ENCODE measurements around the gene ANKRA2. TPM values are rescaled to one million over a fixed set of nuclear protein-coding genes. Genes with fewer than 3 reads are reported as not detected.

The ANKRA2 gene, protein sequence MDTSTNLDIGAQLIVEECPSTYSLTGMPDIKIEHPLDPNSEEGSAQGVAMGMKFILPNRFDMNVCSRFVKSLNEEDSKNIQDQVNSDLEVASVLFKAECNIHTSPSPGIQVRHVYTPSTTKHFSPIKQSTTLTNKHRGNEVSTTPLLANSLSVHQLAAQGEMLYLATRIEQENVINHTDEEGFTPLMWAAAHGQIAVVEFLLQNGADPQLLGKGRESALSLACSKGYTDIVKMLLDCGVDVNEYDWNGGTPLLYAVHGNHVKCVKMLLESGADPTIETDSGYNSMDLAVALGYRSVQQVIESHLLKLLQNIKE
- total RNA-seq, result 10 to 100 TPM; 14.3 to 54.2 (median 31.2) TPM
- 10 to 100 TPM; 19.6 to 35.8 (median 22.0) TPM for polyA plus RNA-seq
- long read RNA-seq, donor 1, transcript ANKRA2-205 (2 exons, 573 nt), result major isoform, 19 of 29 reads
- long read RNA-seq, donor 1, transcript ANKRA2-201 (9 exons, 2,063 nt), result minor isoform, 6 of 29 reads
- long read RNA-seq, donor 1, partial matches to known transcripts, result 0 of 29 reads
- long read RNA-seq, donor 1, other reads (novel, unspliced or antisense), result 0 of 29 reads
- long read RNA-seq, donor 2, transcript ANKRA2-205 (2 exons, 573 nt), result major isoform, 24 of 33 reads
- long read RNA-seq, donor 2, transcript ANKRA2-201 (9 exons, 2,063 nt), result minor isoform, 6 of 33 reads
- long read RNA-seq, donor 2, partial matches to known transcripts, result 0 of 33 reads
- long read RNA-seq, donor 2, other reads (novel, unspliced or antisense), result 0 of 33 reads
- long read RNA-seq, donor 3, transcript ANKRA2-201 (9 exons, 2,063 nt), result major isoform, 6 of 11 reads
- long read RNA-seq, donor 3, partial matches to known transcripts, result 0 of 11 reads
- long read RNA-seq, donor 3, other reads (novel, unspliced or antisense), result 0 of 11 reads
- long read RNA-seq, donor 4, transcript ANKRA2-201 (9 exons, 2,063 nt), result major isoform, 13 of 17 reads
- long read RNA-seq, donor 4, partial matches to known transcripts, result 0 of 17 reads
- long read RNA-seq, donor 4, other reads (novel, unspliced or antisense), result 4 of 17 reads
- long read RNA-seq, donor 5, transcript ANKRA2-201 (9 exons, 2,063 nt), result major isoform, 30 of 43 reads
- long read RNA-seq, donor 5, partial matches to known transcripts, result 1 of 43 reads
- long read RNA-seq, donor 5, other reads (novel, unspliced or antisense), result 9 of 43 reads
- long read RNA-seq, donor 6, transcript ANKRA2-201 (9 exons, 2,063 nt), result major isoform, 8 of 13 reads
- long read RNA-seq, donor 6, partial matches to known transcripts, result 3 of 13 reads
- long read RNA-seq, donor 6, other reads (novel, unspliced or antisense), result 1 of 13 reads
- long read RNA-seq, donor 7, transcript ANKRA2-205 (2 exons, 573 nt), result major isoform, 9 of 15 reads
- long read RNA-seq, donor 7, transcript ANKRA2-201 (9 exons, 2,063 nt), result minor isoform, 5 of 15 reads
- long read RNA-seq, donor 7, partial matches to known transcripts, result 0 of 15 reads
- long read RNA-seq, donor 7, other reads (novel, unspliced or antisense), result 0 of 15 reads
- long read RNA-seq, donor 8, transcript ANKRA2-205 (2 exons, 573 nt), result major isoform, 23 of 47 reads
- long read RNA-seq, donor 8, transcript ANKRA2-201 (9 exons, 2,063 nt), result minor isoform, 13 of 47 reads
- long read RNA-seq, donor 8, partial matches to known transcripts, result 6 of 47 reads
- long read RNA-seq, donor 8, other reads (novel, unspliced or antisense), result 0 of 47 reads
- long read RNA-seq, donor 9, transcript ANKRA2-201 (9 exons, 2,063 nt), result minor isoform, 6 of 30 reads
- long read RNA-seq, donor 9, transcript ANKRA2-205 (2 exons, 573 nt), result major isoform, 14 of 30 reads
- long read RNA-seq, donor 9, partial matches to known transcripts, result 0 of 30 reads
- long read RNA-seq, donor 9, other reads (novel, unspliced or antisense), result 0 of 30 reads
- long read RNA-seq, donor 10, transcript ANKRA2-205 (2 exons, 573 nt), result major isoform, 22 of 31 reads
- long read RNA-seq, donor 10, partial matches to known transcripts, result 0 of 31 reads
- long read RNA-seq, donor 10, other reads (novel, unspliced or antisense), result 0 of 31 reads

DNA sequence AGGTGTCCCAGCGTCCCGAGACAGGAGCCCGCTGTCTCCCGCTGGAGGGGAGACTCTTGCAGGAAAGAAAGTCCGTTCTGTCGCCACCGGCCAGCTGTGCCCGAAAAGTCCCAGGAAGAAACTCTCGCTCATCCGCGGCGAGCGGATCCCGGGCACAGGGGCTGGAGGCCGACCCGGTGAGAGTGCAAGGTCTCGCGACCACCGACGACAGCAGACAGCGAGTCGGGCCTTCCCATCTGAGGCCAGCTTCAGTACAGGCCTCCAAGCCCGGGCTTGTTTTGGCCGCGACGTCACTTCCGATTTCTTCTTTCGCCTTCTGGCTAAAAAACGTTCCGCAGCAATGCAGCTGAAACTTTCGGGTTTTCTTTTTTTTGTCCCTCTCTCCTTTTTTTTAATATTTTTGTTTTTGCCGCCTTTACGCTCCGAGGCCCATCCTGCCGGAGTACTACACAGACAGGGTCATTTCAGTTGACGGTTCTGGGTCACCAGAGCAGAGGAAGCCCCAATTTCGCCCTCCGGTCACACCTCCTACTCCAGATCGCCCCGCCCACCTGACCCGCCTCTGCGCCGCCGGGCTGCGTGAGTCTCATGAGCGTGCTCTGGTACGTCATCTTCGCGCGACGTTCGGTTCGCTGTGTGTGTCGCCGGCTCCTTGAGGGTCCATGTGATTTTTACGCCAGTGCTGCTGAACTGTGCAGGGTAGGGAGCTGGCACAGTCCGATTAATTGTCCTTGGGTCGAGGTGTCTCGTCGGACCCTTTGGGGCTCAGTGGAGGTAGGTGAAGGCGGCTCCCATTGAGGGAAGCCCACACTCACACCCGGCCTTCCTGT is at the start of gene ANKRA2, which contains the start of gene UTP15:
TSS of gene ANKRA2 (minus strand) at position 501 of the 830 bp plus-strand sequence. CDS start 2,758 bp downstream, outside the sequence.
TSS of gene UTP15 (plus strand) at position 605 of the 830 bp plus-strand sequence. CDS start 1,602 bp downstream, outside the sequence.
- peak; percentile 37 to 73 for TF ChIP-seq POLR2A (IDR thresholded peaks at IDR 0.05)
- TF ChIP-seq, protein P1, sequence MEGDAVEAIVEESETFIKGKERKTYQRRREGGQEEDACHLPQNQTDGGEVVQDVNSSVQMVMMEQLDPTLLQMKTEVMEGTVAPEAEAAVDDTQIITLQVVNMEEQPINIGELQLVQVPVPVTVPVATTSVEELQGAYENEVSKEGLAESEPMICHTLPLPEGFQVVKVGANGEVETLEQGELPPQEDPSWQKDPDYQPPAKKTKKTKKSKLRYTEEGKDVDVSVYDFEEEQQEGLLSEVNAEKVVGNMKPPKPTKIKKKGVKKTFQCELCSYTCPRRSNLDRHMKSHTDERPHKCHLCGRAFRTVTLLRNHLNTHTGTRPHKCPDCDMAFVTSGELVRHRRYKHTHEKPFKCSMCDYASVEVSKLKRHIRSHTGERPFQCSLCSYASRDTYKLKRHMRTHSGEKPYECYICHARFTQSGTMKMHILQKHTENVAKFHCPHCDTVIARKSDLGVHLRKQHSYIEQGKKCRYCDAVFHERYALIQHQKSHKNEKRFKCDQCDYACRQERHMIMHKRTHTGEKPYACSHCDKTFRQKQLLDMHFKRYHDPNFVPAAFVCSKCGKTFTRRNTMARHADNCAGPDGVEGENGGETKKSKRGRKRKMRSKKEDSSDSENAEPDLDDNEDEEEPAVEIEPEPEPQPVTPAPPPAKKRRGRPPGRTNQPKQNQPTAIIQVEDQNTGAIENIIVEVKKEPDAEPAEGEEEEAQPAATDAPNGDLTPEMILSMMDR (IDR thresholded peaks at IDR 0.05), result no peak
- Histone ChIP-seq H3K4me1 (replicated peaks in 1 of 2) (peaks cover 22 to 37% of the 10 kb centered on the region in 2 donors), H3K27me3 (no peaks in the 10 kb centered on the region), H3K27ac (peak within 1 kb of the TSS; percentile 87 to 93 (median 87)), H3K9me3 (replicated peaks in 1 of 3) (no peaks in the 10 kb centered on the region), H3K36me3 (replicated peaks in 1 of 2) (peaks cover 0 to 21% of the 10 kb centered on the region in 2 donors), H3K4me3 (peak within 1 kb of the TSS; percentile 6 to 96 (median 74))
- WGBS, 4 donors, result 0% methylated on average over 32 to 62 of the region's 62 CpGs
- peak; percentile 99 to 100 (median 99) for DNase-seq
- intact Hi-C loops (cut with DNase I), result no loop called here

DNA sequence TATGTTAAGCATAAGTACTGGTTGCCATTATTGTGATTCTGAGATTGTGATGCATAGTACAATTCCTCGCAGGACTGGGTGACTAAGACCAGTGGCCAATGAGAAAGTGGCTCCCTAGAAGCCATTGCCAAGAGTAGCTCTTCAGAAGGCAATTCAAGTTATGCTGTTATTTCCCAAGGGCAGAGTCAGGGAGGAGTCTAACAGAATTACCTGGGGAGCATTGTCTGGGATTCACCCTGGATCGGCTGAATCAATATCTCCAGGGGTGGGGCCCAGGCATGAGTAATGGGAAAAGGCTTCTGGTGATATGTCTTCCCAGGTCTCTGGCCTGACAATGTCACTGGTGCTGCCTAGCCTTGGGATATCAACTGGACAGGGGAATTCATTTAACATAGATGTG is 49.6 kb upstream of the ANKRA2 start:
- Histone ChIP-seq H3K36me3 (replicated peaks in 1 of 2) (no peaks in the 10 kb centered on the region), H3K27me3 (no peaks in the 10 kb centered on the region), H3K4me1 (replicated peaks in 1 of 2) (peaks cover 0 to 7% of the 10 kb centered on the region in 2 donors), H3K9me3 (replicated peaks in 1 of 3) (no peaks in the 10 kb centered on the region), H3K27ac (no peak overlapping the region), H3K4me3 (no peak overlapping the region)
- TF ChIP-seq, protein P1 (IDR thresholded peaks at IDR 0.05), result no peak
- no peak for TF ChIP-seq POLR2A (IDR thresholded peaks at IDR 0.05)
- 70 to 84% (median 77%) methylated on average over 2 of the region's 2 CpGs for WGBS, 4 donors
- intact Hi-C loops (cut with DNase I), result no loop called here
- no peak for DNase-seq

DNA sequence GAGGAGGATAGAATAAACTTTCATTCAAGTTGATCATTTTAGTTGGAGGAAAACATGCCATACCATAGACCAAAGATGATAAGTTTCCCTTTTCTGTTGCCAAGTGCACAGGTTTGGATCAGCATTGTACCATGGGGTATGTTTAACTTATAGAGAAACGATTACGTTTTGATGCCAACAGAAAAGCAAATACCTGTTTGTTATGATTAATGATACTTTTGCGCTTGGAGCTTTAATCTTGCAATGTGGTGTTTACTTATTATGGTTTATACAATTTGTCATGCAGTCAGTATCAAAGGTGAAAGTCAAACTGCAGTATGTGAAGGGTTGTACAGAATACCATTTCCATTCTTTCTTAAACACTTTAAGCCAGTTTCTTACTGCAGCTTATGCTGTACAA is 47.4 kb upstream of the ANKRA2 start:
- intact Hi-C loops (cut with DNase I), result no loop called here
- Histone ChIP-seq H3K36me3 (replicated peaks in 1 of 2) (no peaks in the 10 kb centered on the region), H3K4me1 (replicated peaks in 1 of 2) (peaks cover 0 to 5% of the 10 kb centered on the region in 2 donors), H3K27me3 (no peaks in the 10 kb centered on the region), H3K4me3 (no peak overlapping the region), H3K9me3 (replicated peaks in 1 of 3) (no peaks in the 10 kb centered on the region), H3K27ac (no peak overlapping the region)
- TF ChIP-seq, protein P1 (IDR thresholded peaks at IDR 0.05), result no peak
- no peak for TF ChIP-seq POLR2A (IDR thresholded peaks at IDR 0.05)
- no peak for DNase-seq
- WGBS, 4 donors, result 72 to 87% (median 83%) methylated on average over 3 of the region's 3 CpGs
